Measurements from ENCODE around the gene SH3PXD2B. TPM values are rescaled to one million over a fixed set of nuclear protein-coding genes. Genes with fewer than 3 reads are reported as not detected.

Gene SH3PXD2B
- total RNA-seq, 1 donor from 2014 or later: 81.1 TPM

- Mint-ChIP-seq H3K9me3 (ENCODE audit: low read depth) (no peaks in the 10 kb centered on the region), H3K4me3 (ENCODE audit: unreplicated experiment) (no peak overlapping the region), H3K27ac (ENCODE audit: unreplicated experiment) (peak overlapping the region; percentile 81), H3K4me1 (ENCODE audit: low read depth) (peaks cover 70% of the 10 kb centered on the region), H3K36me3 (ENCODE audit: low read depth) (peaks cover 10% of the 10 kb centered on the region), H3K27me3 (ENCODE audit: low read depth) (no peaks in the 10 kb centered on the region)
- no peak for DNase-seq (ENCODE audit: low spot score)
- no peak for TF ChIP-seq CTCF (IDR thresholded peaks at IDR 0.05)
These were observed 37.0 kb downstream of the SH3PXD2B start for GRCh38 chr5:172417130-172417841.

- Mint-ChIP-seq H3K4me1 (ENCODE audit: low read depth) (peaks cover 82% of the 10 kb centered on the region), H3K9me3 (ENCODE audit: low read depth) (no peaks in the 10 kb centered on the region), H3K27me3 (ENCODE audit: low read depth) (no peaks in the 10 kb centered on the region), H3K36me3 (ENCODE audit: low read depth) (peaks cover 5% of the 10 kb centered on the region), H3K4me3 (ENCODE audit: unreplicated experiment) (no peak overlapping the region), H3K27ac (ENCODE audit: unreplicated experiment) (no peak overlapping the region)
- DNase-seq (ENCODE audit: low spot score): no peak
- no peak for TF ChIP-seq CTCF (IDR thresholded peaks at IDR 0.05)
These were observed 38.7 kb downstream of the SH3PXD2B start for GRCh38 chr5:172415362-172416275.

- H3K36me3 Mint-ChIP-seq (ENCODE audit: low read depth): peaks cover 4% of the 10 kb centered on the region
- no peak overlapping the region for H3K4me3 Mint-ChIP-seq (ENCODE audit: unreplicated experiment)
- no peaks in the 10 kb centered on the region for H3K27me3 Mint-ChIP-seq (ENCODE audit: low read depth)
- H3K4me1 Mint-ChIP-seq (ENCODE audit: low read depth): peaks cover 78% of the 10 kb centered on the region
- no peak for DNase-seq (ENCODE audit: low spot score)
- no peaks in the 10 kb centered on the region for H3K9me3 Mint-ChIP-seq (ENCODE audit: low read depth)
- TF ChIP-seq CTCF (IDR thresholded peaks at IDR 0.05): no peak
- peak overlapping the region; percentile 77 for H3K27ac Mint-ChIP-seq (ENCODE audit: unreplicated experiment)
These were observed 39.6 kb downstream of the SH3PXD2B start for GRCh38 chr5:172414531-172415361.

- Mint-ChIP-seq H3K4me3 (ENCODE audit: unreplicated experiment) (no peak overlapping the region), H3K9me3 (ENCODE audit: low read depth) (no peaks in the 10 kb centered on the region), H3K27me3 (ENCODE audit: low read depth) (no peaks in the 10 kb centered on the region), H3K4me1 (ENCODE audit: low read depth) (peaks cover 67% of the 10 kb centered on the region), H3K27ac (ENCODE audit: unreplicated experiment) (peak overlapping the region; percentile 86), H3K36me3 (ENCODE audit: low read depth) (peaks cover 4% of the 10 kb centered on the region)
- no peak for DNase-seq (ENCODE audit: low spot score)
- no peak for TF ChIP-seq CTCF (IDR thresholded peaks at IDR 0.05)
These were observed 40.6 kb downstream of the SH3PXD2B start for GRCh38 chr5:172413601-172414171.
